Glomerular endothelial cell (primary cell): Measurements from ENCODE around the gene SNX18. TPM values are rescaled to one million over a fixed set of nuclear protein-coding genes. Genes with fewer than 3 reads are reported as not detected.
"Not testable (repeated sequence)": the region's sequence is repeated elsewhere in the genome, so short reads cannot be mapped to it uniquely, and the experiment has no call there.

ENCODE experiments used
- DNase-seq: peaks from one replicate; pipeline ENCODE4 v3.0.0-alpha.2; 2011; ENCODE audit warnings: low read depth, low spot score; ENCODE audit errors: extremely low read depth
- total RNA-seq: library from RNA; depleted of rRNA; stranded (reverse); fragments of >200 nt; gene quantifications from 2 replicates; pipeline ENCODE4 v1.2.3, GENCODE V29; 2015

SNX18 gene
- total RNA-seq, 1 donor from 2014 or later: 29.2 TPM

DNA sequence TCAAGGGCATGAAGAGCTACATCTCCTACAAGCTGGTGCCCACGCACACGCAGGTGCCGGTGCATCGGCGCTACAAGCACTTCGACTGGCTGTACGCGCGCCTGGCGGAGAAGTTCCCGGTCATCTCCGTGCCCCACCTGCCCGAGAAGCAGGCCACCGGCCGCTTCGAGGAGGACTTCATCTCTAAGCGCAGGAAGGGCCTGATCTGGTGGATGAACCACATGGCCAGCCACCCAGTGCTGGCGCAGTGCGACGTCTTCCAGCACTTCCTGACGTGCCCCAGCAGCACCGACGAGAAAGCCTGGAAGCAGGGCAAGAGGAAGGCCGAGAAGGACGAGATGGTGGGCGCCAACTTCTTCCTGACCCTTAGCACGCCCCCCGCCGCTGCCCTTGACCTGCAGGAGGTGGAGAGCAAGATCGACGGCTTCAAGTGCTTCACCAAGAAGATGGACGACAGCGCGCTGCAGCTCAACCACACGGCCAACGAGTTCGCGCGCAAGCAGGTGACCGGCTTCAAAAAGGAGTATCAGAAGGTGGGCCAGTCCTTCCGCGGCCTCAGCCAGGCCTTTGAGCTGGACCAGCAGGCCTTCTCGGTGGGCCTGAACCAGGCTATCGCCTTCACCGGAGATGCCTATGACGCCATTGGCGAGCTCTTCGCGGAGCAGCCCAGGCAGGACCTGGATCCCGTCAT lies 1.4 kb downstream of the SNX18 start:
- no peak for DNase-seq

DNA sequence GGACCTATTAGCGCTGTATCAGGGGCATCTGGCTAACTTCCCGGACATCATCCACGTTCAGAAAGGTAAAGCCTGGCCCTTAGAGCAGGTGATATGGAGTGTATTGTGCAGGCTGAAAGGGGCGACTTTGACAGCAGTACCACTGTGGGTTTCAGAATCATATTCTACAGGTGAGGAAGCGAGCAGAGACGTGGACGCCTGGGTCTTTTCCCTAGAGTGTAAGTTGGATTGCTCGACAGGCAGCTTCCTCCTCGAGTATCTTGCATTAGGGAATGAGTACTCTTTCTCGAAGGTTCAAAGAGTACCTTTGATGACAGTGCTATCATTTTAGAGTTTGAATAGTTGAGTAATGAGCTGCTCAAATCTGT lies 1.9 kb downstream of the SNX18 start:
- no peak for DNase-seq

DNA sequence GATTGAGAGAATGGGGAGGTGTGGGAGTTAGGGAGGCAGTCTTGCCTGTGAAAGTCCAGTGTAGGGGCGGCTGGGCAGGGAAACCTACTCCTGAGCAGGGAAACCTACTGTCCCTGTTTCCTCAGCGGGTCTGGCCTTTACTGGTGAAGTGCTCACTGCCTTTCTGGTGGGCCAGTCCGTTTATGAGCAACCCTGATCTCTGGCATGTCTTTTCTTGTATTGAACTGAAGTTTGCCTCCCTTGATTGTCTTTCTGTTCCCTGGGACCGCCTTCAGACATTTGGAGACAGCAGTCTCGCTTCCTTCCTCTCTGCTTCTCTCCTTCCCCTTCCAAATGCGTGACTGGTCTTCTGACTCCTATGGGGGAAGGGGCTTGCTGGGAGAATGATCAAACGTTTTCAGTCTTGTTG lies 2.9 kb downstream of the SNX18 start:
- no peak for DNase-seq

DNA sequence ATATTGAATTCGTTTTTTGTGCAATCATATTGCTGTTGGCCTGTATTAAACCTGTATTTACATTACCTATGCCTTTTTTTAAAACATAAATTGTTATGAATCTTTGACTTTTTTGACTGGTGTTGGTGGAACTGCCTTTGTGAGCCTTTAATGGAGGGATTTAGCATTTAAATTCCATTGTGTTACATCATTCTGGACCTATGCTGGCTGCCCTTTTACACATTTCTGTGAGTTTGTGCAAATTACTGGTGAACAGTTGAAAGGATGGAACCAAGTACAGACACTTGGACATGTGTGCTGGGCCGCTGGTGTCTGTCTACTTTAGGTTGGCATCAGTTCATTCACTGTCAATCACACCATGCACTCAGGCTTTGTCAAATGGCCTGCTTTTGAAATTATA lies 3.4 kb downstream of the SNX18 start:
- DNase-seq: no peak

DNA sequence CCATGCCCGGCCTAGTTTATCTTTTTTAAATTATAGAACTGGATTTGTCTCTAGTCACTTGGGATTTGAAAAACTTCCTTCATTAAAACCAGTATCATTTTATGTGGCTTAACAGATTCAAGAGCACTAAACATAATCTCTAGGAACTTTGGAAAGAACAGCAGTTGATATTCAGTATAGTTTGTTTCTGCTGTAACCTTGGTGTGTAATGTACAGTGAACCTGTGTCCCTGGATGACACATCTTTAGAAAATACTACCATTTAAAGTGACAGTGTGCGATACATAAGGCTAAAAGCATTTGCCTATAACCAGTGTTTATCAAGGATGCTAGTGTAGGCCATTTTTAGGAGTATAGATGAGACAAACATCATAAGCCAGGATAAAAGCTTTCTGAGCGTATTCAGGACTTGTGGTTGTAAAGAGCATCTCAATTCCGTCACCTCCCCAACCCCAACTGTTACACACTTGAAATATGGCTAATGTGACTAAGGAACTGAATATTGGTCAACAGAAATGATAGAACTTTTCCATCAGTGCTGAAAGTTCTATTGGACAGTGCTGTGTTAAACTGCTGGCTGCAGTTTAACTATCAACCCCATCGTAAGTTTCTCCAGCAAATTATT lies 4.4 kb downstream of the SNX18 start:
- DNase-seq: no peak

DNA sequence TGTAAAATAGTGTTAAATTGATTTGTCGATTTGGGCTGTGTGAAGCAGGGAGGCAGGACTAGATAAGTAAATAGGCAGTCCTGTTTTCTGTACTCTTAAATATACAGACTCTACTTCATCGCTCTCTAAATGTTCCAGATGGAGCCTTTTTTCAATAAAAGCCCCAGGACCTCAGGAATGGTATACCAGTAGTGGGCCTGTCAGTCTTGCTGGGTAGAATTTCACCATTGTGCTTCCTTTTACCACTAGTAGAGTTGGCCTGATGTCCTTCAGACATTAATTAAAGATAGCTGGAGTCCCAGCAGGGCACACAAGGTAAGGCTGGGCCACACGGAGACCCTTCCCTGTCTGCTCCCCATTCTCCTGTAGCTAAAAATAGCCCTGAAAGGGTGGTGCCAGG lies 6.0 kb downstream of the SNX18 start:
- DNase-seq: no peak

DNA sequence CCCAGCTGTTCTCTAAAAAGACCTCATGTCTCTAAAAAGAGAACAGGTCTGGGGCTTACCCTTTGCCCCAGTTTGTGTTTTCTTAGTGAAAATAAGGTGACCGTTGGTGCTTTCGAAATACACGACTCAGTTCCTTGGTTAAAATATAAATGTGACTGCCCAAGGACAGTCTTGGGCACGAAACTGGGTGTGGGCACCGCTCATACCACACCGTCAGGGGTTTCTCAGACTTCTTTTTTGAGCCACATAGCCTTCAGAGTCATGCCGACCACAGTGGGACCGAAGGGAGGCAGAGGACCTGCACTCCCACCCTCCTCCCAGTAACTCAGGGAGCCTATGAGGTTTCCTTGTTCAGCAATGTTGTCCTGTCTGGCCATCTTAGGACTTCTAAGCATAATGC lies 6.5 kb downstream of the SNX18 start:
- no peak for DNase-seq

DNA sequence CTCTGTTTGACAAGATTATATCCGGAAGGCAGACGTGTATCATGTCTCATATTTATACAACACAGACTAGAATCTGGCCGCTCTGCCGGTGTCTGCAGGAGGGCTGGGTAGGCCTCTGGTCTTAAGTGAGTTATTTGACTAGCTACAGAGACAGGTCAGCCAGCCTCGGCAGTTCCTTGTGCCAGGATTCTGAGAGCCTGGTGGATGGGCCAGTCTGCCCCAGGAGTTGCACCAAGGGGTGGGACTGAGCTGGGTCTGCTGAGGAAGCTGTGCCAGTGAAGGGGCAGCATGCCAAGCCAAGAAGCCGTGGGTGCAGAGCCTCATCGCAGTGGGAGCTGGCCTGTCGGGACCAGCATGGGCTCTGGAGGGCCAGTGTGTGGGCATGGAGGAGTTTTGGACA lies 7.1 kb downstream of the SNX18 start:
- no peak for DNase-seq

DNA sequence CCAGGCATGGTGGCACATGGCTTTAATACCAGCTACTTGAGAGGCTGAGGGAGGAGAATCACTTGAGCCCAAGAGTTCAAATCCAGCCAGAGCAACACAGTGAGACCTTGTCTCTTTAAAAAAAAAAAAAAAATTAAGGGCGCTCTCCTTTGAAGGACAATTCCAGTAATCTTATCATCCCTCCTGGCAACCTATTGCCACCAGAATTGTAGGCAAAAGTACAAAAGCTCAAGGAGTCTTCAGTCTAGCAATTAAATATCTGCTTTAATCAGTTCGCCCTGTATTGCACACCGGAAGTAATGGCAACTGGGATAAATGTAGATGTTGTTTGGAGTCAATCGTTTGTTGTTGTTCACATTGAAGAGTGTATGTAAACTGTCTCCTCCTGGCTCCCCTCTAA lies 7.7 kb downstream of the SNX18 start:
- no peak for DNase-seq

DNA sequence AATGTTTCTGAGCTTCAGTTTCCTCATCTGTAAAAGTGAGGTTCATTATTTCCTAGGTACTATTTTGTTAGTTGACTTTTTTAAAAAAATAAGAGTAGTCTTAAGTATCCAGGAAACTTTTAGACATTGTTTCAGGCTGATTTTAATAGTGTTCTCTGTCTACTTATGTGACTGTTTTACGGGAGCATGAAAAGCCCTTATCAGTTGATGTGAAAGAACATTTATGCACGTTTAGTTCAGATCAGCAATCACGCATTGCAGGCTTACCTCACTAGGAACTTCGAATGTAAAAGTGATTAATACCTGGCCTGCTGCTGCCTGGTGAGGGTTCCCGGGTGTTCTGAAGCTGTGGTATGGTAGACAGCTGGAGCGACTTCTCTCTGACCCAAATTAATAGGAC lies 8.1 kb downstream of the SNX18 start:
- DNase-seq: no peak

DNA sequence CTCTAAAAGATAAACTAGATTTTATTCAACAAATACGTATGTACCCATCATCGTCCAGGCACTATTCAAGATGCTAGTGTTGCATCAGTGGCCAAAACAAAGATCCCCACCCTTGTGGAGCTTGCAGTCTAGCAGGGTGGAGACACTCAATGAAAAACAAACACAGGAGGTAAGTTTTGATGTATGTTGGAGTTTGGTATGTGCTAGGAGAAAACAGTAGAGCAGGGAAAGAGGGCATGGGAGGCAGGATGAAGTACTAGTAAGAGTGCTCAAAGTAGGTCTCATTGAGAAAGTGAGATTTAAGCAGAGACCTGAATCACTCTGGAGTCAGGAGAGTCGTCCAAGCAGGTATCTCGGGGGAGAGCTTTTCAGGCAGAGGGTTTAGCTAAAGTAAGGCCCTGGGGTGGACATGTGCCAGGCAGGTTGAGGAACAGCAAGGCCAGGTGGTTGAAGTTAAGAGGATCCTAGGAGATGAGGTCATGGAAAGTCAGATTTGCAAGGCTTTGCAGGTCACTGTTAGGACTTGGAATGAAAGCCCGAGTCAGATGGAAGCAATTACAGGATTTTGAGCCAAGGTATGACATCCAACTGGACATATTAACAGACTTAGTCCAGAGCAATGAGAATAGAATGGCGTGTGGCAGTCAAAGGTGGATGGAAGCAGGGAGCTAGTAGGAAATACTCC lies 9.2 kb downstream of the SNX18 start:
- DNase-seq: no peak

DNA sequence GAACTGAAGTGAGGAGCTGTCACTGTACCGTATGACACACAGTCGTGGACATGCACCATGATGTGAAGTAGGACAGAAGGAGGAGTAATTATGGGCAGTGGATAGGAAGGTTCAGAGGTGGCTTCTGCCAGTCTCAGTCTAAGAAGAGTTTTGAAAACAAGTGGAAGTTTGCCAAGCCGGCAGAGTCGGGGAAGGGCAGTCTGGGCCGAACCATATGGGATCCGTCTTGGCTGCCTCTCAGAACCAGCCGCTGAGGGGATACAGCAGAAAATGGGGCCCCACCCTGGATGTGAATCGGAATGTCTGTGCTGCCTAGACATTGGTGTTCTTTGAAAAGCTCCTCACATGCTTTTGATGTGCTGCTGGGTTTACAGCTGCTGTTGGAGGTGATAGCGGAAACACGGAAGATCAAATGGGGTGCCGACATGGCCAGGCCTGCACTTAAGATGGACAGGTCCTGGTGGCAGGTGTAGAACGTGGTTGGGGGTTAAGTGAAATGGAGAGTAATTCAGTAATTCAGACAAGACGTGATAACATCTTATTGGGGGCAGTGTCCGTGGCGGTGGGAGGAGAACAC lies 11.2 kb downstream of the SNX18 start:
- DNase-seq: no peak

DNA sequence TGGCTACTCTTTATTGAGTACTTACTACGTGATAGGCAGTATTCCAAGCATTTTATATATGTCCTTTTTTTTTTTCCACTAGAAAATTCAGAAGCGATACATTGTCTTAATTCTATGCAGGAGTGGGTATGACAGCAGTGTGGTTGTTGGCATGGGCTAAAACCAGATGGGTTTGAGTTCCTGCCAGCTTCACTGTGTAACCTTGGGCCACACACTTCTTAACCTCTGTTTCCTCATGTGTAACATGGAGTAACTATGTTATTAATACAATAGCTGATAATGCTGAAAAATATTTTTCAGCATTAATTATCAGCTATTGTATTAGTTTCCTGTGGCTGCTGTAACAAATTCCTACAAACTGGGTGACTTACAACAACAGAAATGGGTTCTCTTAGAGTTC lies 12.0 kb downstream of the SNX18 start:
- no peak for DNase-seq

DNA sequence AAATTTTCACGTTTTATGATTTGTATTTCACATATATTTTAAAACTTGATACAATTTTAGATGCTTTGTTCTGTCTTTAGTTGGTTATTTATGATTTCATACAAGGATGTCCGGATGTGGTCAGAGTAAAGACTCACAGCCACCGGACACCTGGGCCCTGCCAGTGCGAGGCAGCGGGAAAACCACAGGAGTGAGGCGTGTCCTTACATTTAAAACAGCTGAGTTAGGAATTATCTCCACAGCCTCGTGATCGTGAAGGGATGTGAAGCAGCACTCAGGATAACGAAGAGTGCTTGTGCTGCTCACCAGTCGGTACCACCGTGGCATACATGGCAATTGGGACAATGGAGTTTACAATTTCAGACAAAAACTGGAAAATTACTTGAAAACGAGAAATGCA lies 14.0 kb downstream of the SNX18 start:
- no peak for DNase-seq

DNA sequence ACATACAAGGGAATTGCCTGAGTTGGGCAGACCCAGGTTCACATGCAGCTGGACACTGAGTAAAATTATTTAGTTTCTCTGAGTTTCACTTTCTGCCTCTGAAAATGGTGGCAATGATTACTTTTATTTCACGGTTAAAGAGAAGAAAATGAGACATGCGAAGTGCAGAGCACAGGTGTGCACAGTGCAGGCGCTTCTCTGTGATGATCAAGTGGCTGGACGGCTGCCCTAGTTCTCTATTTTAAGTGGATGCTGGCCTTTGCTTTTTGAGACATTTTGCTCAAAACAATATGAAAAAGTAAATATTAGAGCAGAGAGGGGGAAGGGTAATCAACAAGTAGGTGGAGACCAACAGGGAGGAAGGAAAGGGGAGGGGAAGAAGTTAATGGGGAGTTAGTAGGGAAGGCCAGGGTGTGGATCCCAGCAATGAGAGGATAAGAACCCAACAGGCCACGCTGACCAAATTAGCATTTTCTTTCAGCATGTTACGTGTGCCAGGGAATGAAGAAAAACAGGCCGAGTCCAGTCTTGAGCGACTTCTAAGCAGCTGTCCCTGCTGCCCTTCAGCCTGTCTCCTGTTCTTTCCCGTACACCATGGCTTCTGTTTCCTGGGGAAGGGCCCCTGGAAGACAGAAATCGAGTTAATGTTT lies 16.1 kb downstream of the SNX18 start:
- DNase-seq: no peak

DNA sequence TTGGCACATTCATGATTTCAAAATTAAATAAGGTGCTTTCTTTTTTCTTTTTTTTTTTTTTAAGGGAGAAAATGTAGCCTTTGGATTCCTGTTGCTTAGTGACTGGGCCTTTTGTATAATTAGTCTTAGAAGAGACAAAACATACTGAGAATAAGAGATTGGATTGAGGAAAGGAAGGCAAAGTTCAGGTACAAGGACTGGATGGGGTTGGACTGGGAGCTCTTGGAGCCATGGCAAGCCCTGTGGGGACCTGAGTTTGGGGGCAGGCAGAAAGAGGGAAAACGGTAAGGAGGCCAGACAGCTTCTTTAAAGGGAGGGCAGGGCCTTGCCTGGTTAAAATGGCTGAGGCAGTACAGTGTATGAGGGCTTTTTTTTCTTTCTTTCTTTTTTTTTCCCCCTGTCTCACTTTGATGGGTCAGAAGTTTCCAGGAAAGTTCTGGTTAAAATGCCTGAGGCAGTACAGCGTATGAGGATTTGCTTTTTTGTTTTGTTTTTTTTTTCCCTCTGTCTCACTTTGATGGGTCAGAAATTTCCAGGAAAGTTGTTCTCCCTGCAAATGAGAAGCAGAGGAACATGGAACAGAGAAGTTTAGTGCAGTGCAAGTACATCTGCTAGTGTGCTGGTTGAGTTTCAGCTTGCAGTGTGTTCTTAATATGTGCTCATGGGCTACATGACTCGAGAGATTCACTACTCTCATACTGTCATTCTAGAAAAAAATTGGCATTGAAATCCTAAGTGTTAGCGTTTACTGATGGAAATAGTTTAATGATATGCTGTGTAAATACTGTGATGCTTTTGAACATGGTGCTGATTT lies 16.8 kb downstream of the SNX18 start:
- no peak for DNase-seq

DNA sequence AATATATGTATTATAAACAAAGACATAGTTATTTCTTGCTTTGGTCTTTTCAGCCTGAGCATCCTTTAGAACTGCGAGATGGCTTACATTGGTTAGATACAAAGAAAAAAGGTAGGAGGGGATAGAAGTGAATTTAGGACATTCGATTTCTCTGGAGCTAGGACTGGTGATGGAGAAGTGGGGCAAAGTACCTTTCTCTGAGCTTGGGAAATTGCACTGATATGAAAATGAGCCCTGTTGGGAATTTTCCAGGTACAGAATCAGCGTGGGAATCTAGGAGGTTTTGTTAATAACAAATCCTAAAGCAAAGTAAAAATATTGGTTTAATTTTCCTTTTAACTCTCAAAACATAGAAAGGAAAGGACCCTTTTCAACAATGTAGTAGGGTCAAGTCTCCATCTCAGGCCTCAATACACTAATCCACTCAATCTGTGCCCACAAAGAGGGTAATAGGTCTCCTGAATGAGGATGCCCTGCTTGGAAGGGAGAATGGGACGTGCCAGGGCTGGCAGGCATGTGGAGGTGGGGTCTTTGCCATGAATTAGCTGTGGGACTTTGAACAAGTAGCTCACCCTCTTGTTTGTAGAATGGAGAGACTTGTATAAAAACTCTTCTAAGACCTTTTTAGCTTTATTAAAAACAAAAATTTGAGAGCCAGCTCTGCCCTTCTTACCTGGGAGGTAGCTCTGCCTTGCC lies 17.7 kb downstream of the SNX18 start:
- no peak for DNase-seq

DNA sequence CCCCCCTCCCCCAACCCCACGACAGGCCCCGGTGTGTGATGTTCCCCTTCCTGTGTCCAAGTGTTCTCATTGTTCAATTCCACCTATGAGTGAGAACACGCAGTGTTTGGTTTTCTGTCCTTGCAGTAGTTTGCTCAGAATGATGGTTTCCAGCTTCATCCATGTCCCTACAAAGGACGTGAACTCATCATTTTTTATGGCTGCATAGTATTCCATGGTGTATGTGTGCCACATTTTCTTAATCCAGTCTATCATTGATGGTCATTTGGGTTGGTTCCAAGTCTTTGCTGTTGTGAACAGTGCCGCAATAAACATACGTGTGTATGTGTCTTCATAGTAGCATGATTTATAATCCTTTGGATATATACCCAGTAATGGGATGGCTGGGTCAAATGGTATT lies 18.8 kb downstream of the SNX18 start:
- DNase-seq: not testable (repeated sequence)

DNA sequence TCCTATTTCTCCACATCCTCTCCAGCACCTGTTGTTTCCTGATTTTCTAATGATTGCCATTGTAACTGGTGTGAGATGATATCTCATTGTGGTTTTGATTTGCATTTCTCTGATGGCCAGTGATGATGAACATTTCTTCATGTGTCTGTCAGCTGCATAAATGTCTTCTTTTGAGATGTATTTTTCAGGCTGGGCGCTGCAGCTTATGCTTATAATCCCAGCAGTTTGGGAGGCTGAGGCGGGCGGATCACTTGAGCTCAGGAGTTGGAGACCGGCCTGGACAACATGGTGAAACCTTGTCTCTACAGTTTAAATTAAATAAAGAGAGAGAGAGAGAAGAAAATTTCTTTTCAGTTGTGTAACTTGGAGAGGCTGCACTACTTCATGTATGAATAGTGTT lies 19.3 kb downstream of the SNX18 start:
- not testable (repeated sequence) for DNase-seq

DNA sequence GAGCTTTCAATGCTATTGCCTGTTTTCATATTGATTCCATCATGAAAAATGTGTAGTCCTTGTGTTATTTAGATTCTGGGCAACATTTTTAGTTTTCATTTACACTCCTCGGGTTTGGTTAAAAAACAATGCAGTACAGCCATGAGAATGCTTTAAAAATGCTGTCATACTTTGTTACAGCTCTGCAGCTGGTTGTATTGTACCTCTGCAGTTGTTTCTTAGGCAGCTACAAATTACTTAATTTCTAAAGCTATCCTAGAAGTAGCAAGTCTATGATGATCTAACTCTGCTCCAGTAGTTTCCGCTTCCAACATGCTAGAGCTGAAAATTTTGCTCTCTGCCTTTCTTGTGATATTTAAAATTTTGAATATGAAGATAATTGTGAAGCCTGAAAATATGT lies 20.2 kb downstream of the SNX18 start:
- DNase-seq: no peak
